Panc1 (cell line): ENCODE data around the gene TEDC1.

Source experiments
- POLR2AphosphoS5 ChIP-seq: IDR thresholded peaks from 2 replicates; pipeline ENCODE4 v1.6.1; 2012; ENCODE audit warnings: mild to moderate bottlenecking, low read depth, low read length, moderate library complexity
- TCF7L2 ChIP-seq: IDR thresholded peaks from 2 replicates; pipeline ENCODE4 v1.6.1; 2011; ENCODE audit warnings: mild to moderate bottlenecking, low read depth, low read length, inconsistent platforms
- TF ChIP-seq, protein P1 (sequence below): fragments of 450-650 bp; IDR thresholded peaks from 2 replicates; pipeline ENCODE4 v1.5.1; 2017; ENCODE audit warnings: mild to moderate bottlenecking

DNA sequence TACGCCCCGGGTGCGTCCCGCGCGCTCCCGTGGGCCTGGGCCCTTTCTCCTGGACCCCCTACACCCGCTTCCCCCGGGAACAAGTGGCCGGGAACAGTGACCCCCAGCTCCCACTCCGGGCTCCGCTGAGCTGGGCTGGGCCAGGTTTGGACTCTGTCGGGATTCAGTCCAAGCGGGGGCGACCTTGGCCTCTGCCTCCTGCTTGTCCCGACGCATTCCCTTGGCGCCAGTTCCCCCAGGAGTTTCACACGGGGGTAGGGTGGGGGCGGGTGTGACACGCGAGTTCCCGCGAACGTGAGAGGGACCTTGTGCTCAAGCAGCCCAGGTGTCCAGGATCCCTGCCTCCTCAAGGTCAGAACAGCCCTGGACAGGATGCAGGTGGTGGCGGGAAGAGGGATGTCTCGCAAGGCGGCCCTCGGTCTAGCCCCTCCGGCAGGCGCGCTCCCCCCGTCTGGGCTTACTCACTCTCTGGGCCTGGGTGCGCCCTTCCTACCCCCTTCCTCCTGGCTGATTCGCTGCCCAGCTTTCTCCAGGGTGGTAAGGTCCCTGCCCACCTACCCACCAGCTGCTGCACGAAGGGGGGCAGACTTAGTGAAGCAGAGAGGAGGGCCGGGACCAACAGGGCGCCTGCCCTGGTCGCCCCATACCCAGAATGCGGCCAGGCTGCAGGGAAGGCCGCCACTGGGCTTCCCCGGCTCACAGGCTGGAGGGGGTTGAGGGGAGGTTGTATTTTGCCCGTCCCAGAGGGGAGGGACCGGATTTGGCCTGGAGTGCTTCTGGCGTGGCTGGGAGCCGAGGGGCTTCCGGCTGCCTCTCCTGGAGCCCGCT is 15.6 kb upstream of the TEDC1 start:
- TF ChIP-seq TCF7L2 = no peak
- TF ChIP-seq, protein P1, sequence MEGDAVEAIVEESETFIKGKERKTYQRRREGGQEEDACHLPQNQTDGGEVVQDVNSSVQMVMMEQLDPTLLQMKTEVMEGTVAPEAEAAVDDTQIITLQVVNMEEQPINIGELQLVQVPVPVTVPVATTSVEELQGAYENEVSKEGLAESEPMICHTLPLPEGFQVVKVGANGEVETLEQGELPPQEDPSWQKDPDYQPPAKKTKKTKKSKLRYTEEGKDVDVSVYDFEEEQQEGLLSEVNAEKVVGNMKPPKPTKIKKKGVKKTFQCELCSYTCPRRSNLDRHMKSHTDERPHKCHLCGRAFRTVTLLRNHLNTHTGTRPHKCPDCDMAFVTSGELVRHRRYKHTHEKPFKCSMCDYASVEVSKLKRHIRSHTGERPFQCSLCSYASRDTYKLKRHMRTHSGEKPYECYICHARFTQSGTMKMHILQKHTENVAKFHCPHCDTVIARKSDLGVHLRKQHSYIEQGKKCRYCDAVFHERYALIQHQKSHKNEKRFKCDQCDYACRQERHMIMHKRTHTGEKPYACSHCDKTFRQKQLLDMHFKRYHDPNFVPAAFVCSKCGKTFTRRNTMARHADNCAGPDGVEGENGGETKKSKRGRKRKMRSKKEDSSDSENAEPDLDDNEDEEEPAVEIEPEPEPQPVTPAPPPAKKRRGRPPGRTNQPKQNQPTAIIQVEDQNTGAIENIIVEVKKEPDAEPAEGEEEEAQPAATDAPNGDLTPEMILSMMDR = no peak
- TF ChIP-seq POLR2AphosphoS5 = no peak; the same call in 1 of the 2 replicates
